Keratinocyte (primary cell): ENCODE measurements around the gene POLR3K.

Source experiments
- EZH2 ChIP-seq: IDR thresholded peaks from one replicate; pipeline ENCODE4 v1.6.1; 2012; ENCODE audit warnings: inconsistent platforms, mild to moderate bottlenecking, low read length, moderate library complexity
- TF ChIP-seq, protein P1 (sequence below), 3 experiments: IDR thresholded peaks in 1 of 3; conservative IDR thresholded peaks in 1 of 3; optimal IDR thresholded peaks in 1 of 3; 2 replicates in 2 of 3; 3 replicates in 1 of 3; pipeline versions ENCODE3 to v1.5.1; 2011; ENCODE audit warnings: low read length in 3 of 3, mild to moderate bottlenecking in 3 of 3, moderate library complexity in 2 of 3, control low read depth in 1 of 3, inconsistent platforms in 1 of 3; ENCODE audit not compliant: insufficient read depth in 2 of 3; ENCODE audit errors: extremely low read depth in 1 of 3

DNA sequence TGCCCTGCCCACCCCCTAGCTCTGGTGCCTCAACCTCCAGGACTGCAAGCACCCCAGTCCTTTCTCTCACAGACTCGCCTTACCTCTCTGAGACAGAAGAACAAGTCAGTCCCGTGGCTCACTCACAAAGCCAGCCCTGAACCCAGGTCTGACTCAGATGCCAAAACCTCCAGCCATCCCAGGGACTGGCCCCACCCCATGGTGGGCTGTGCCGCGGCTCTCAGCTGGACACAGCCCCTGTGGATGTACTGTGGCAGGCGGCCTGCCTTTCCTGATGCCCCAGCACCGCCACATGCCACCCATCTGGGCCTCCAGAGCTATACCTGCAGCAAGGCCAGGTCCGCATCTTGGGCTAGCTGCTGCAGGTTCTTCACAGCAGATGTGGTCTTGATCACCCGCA lies 44.4 kb upstream of the POLR3K start:
- TF ChIP-seq, protein P1, sequence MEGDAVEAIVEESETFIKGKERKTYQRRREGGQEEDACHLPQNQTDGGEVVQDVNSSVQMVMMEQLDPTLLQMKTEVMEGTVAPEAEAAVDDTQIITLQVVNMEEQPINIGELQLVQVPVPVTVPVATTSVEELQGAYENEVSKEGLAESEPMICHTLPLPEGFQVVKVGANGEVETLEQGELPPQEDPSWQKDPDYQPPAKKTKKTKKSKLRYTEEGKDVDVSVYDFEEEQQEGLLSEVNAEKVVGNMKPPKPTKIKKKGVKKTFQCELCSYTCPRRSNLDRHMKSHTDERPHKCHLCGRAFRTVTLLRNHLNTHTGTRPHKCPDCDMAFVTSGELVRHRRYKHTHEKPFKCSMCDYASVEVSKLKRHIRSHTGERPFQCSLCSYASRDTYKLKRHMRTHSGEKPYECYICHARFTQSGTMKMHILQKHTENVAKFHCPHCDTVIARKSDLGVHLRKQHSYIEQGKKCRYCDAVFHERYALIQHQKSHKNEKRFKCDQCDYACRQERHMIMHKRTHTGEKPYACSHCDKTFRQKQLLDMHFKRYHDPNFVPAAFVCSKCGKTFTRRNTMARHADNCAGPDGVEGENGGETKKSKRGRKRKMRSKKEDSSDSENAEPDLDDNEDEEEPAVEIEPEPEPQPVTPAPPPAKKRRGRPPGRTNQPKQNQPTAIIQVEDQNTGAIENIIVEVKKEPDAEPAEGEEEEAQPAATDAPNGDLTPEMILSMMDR (optimal IDR thresholded peaks at IDR 0.05 in 1 of 3, IDR thresholded peaks at IDR 0.05 in 1 of 3, conservative IDR thresholded peaks at IDR 0.05 in 1 of 3; ENCODE audit: extremely low read depth in 1 of 3, insufficient read depth in 2 of 3, low read length in 3 of 3): no peak
- TF ChIP-seq EZH2: no peak
